Loucy (cell line): Measurements from ENCODE around the gene AQP6.

Experiments
- CTCF ChIP-seq: fragments of 200-600 bp; sonication (generic); conservative IDR thresholded peaks from 2 replicates; pipeline ENCODE4 v1.5.1; 2014; ENCODE audit warnings: mild to moderate bottlenecking, antibody characterized with exemption, low read length
- EZH2phosphoT487 ChIP-seq: fragments of 200-600 bp; IDR thresholded peaks from 2 replicates; pipeline ENCODE4 v1.6.1; 2018; ENCODE audit warnings: antibody characterized with exemption, mild to moderate bottlenecking, moderate library complexity, borderline replicate concordance

GRCh38 chr12:49925433-49926204 lies 47.1 kb upstream of the AQP6 start:
- TF ChIP-seq CTCF (no peak), EZH2phosphoT487 (no peak)
